Measurements from ENCODE around the gene STX1B.

DNA sequence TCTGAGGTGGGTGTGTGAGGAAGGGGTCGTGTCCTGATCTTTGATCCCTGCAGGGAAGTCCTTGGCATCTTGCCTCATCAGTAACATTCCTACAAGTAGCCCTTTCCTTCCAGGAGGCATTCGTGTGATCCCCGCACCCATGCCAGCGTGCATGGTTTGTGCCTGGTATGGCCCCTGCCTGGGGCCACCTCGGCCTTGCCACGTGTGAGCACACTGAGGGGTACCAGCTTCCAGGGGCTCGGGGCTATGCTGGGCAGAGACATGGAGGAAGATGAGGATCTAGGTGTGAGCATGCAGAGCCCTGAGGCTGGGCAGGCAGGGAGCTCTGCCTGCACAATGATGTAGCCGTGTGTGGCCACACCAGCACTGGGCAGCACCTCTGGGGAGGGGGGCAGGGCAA lies 19.4 kb downstream of the STX1B start:
- TF ChIP-seq CTCF (conservative IDR thresholded peaks at IDR 0.05; ENCODE audit: low read length) (no peak), EZH2phosphoT487 (IDR thresholded peaks at IDR 0.05; ENCODE audit: borderline replicate concordance) (no peak)
